Panc1 (cell line): Measurements from ENCODE around the gene SGPL1. TPM values are rescaled to one million over a fixed set of nuclear protein-coding genes. Genes with fewer than 3 reads are reported as not detected.

Source experiments
- ATAC-seq: fragments of 200-7000 bp; cut with Tn5 transposase; 2 replicates; pipeline ENCODE4 v1.9.1; 2020; ENCODE audit warnings: mild to moderate bottlenecking, moderate library complexity
- BruUV-seq: library from RNA; stranded (reverse); fragments of 400-500 nt; replicated peaks from 2 replicates; lab custom pipeline; 2021; lab: Mats Ljungman, UMichigan
- CTCF ChIA-PET: fragments of 300-600 bp; sonication (Branson Sonifier 250); formaldehyde crosslinking; loops from one replicate; lab custom pipeline; 2022; ENCODE audit warnings: antibody characterized with exemption; lab: Charles Lee
- POLR2A ChIA-PET: fragments of 300-600 bp; sonication (Branson Sonifier 250); formaldehyde crosslinking; loops from one replicate; lab custom pipeline; 2022; ENCODE audit warnings: antibody characterized with exemption; lab: Charles Lee
- DNase-seq: peaks from one replicate; pipeline ENCODE4 v3.0.0-alpha.2; 2010; ENCODE audit warnings: low read depth, low spot score
- H3K27ac ChIP-seq: 2 replicates; pipeline ENCODE4 v1.5.1; 2011; ENCODE audit warnings: mild to moderate bottlenecking, low read length, inconsistent platforms
- H3K27me3 ChIP-seq: fragments of 200-500 bp; sonication (Bioruptor generic); 2 replicates; pipeline ENCODE4 v1.6.0; 2014; ENCODE audit warnings: low read length, inconsistent platforms; ENCODE audit not compliant: control insufficient read depth, insufficient read depth
- H3K36me3 ChIP-seq: fragments of 200-500 bp; sonication (Bioruptor generic); 2 replicates; pipeline ENCODE4 v1.5.1; 2014; ENCODE audit warnings: inconsistent platforms, mild to moderate bottlenecking, low read length, moderate library complexity; ENCODE audit not compliant: control insufficient read depth, insufficient read depth
- H3K4me1 ChIP-seq: 2 replicates; pipeline ENCODE4 v1.5.1; 2011; ENCODE audit warnings: inconsistent platforms, mild to moderate bottlenecking, low read length, moderate library complexity; ENCODE audit not compliant: control insufficient read depth, insufficient read depth
- H3K4me3 ChIP-seq, 2 experiments: 2 replicates each; pipeline ENCODE4 v1.5.1; 2011 to 2012; ENCODE audit warnings: low read depth in 2 of 2, low read length in 2 of 2, mild to moderate bottlenecking in 2 of 2, inconsistent platforms in 1 of 2, moderate library complexity in 1 of 2
- H3K9me3 ChIP-seq: fragments of 200-500 bp; sonication (Bioruptor generic); 2 replicates; pipeline ENCODE4 v1.5.1; 2014; ENCODE audit warnings: low read depth, mild to moderate bottlenecking, inconsistent platforms, low read length, moderate library complexity; ENCODE audit not compliant: control insufficient read depth, insufficient read depth
- POLR2AphosphoS5 ChIP-seq: IDR thresholded peaks from 2 replicates; pipeline ENCODE4 v1.6.1; 2012; ENCODE audit warnings: mild to moderate bottlenecking, low read depth, low read length, moderate library complexity
- SIN3A ChIP-seq: IDR thresholded peaks from 2 replicates; pipeline ENCODE4 v1.6.1; 2012; ENCODE audit warnings: low read depth, mild to moderate bottlenecking, low read length, moderate library complexity, borderline replicate concordance; ENCODE audit not compliant: insufficient read depth
- TCF7L2 ChIP-seq: IDR thresholded peaks from 2 replicates; pipeline ENCODE4 v1.6.1; 2011; ENCODE audit warnings: mild to moderate bottlenecking, low read depth, low read length, inconsistent platforms
- in situ Hi-C: cut with HindIII; loops from 2 replicates; pipeline ENCODE4 v1.10.0; 2016; ENCODE audit warnings: low sequenced_read_pairs, low pct_unique_long_range_greater_than_20kb
- intact Hi-C: fragments of 100-400 bp; cut with micrococcal nuclease; formaldehyde crosslinking; loops from one replicate; pipeline ENCODE4 v1.10.0; 2022; ENCODE audit not compliant: unreplicated experiment
- total RNA-seq: library from RNA; stranded (reverse); gene quantifications from one replicate; pipeline ENCODE4 v1.2.1, GENCODE V29; 2021; ENCODE audit not compliant: unreplicated experiment
- TF ChIP-seq, protein P1 (sequence below), 2 experiments: IDR thresholded peaks; 2 replicates each; pipeline ENCODE4 v1.6.1; 2011 to 2012; ENCODE audit warnings: low read depth in 2 of 2, control low read depth in 1 of 2, low read length in 1 of 2, mild to moderate bottlenecking in 1 of 2, moderate library complexity in 1 of 2; ENCODE audit not compliant: insufficient read depth in 1 of 2
- TF ChIP-seq, protein P2 (sequence below): fragments of 450-650 bp; IDR thresholded peaks from 2 replicates; pipeline ENCODE4 v1.5.1; 2017; ENCODE audit warnings: mild to moderate bottlenecking

The SGPL1 gene
- total RNA-seq, 1 experiment from 2014 or later: 103 TPM

DNA sequence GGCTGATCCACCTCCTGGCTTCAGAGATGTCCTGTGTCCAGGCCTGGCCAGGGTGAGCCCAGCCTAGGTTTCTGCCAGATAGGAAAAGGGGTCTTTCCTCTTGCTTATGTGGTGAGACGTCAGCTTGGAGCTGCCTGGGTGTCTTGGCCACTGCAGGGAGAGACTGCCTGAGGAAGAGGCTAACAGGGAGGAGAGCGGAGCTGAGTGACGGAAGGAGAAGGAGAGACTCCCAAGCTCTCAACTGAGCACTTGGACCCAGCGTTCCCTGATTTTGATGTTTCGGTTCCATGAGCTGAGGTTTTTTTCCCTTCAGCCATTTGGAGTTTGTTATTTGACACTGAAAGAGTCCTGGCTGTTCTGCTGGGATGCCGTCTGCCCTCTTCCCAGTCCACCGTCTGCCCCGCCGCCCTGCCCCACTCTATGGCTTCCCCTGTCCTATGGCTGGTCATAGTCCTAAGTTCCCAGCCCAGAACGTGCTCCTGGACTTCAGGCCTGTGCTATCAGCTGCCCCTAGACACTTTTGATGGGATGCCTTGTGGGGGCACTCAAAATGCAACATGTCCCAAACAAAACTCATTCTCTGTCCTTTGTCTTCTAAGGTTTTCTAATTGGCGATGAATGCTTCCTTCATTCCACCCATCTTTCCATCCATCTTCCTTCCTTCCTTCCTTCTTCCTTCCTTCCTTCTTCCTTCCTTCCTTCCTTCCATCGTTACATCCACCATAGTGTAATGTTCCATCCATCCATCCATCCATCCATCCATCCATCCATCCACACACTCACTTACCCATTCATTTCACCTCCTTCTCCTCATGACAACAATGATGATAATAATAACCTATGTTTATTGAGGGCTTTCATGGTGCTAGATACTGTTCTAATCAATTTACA, 92.9 kb downstream of the SGPL1 start:
- TF ChIP-seq POLR2AphosphoS5: no peak
- no peak for TF ChIP-seq SIN3A
- TF ChIP-seq, protein P1, sequence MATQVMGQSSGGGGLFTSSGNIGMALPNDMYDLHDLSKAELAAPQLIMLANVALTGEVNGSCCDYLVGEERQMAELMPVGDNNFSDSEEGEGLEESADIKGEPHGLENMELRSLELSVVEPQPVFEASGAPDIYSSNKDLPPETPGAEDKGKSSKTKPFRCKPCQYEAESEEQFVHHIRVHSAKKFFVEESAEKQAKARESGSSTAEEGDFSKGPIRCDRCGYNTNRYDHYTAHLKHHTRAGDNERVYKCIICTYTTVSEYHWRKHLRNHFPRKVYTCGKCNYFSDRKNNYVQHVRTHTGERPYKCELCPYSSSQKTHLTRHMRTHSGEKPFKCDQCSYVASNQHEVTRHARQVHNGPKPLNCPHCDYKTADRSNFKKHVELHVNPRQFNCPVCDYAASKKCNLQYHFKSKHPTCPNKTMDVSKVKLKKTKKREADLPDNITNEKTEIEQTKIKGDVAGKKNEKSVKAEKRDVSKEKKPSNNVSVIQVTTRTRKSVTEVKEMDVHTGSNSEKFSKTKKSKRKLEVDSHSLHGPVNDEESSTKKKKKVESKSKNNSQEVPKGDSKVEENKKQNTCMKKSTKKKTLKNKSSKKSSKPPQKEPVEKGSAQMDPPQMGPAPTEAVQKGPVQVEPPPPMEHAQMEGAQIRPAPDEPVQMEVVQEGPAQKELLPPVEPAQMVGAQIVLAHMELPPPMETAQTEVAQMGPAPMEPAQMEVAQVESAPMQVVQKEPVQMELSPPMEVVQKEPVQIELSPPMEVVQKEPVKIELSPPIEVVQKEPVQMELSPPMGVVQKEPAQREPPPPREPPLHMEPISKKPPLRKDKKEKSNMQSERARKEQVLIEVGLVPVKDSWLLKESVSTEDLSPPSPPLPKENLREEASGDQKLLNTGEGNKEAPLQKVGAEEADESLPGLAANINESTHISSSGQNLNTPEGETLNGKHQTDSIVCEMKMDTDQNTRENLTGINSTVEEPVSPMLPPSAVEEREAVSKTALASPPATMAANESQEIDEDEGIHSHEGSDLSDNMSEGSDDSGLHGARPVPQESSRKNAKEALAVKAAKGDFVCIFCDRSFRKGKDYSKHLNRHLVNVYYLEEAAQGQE (IDR thresholded peaks at IDR 0.05; ENCODE audit: insufficient read depth in 1 of 2, low read depth in 2 of 2, low read length in 1 of 2): no peak
- TF ChIP-seq, protein P2, sequence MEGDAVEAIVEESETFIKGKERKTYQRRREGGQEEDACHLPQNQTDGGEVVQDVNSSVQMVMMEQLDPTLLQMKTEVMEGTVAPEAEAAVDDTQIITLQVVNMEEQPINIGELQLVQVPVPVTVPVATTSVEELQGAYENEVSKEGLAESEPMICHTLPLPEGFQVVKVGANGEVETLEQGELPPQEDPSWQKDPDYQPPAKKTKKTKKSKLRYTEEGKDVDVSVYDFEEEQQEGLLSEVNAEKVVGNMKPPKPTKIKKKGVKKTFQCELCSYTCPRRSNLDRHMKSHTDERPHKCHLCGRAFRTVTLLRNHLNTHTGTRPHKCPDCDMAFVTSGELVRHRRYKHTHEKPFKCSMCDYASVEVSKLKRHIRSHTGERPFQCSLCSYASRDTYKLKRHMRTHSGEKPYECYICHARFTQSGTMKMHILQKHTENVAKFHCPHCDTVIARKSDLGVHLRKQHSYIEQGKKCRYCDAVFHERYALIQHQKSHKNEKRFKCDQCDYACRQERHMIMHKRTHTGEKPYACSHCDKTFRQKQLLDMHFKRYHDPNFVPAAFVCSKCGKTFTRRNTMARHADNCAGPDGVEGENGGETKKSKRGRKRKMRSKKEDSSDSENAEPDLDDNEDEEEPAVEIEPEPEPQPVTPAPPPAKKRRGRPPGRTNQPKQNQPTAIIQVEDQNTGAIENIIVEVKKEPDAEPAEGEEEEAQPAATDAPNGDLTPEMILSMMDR: no peak
- TF ChIP-seq TCF7L2: no peak
- no TSS peak for BruUV-seq
- Histone ChIP-seq H3K27ac (no peak overlapping the region), H3K9me3 (no peaks in the 10 kb centered on the region), H3K4me1 (no peaks in the 10 kb centered on the region), H3K27me3 (no peaks in the 10 kb centered on the region), H3K4me3 (no peak overlapping the region), H3K36me3 (no peaks in the 10 kb centered on the region)
- ChIA-PET POLR2A (no interaction called here), CTCF (interaction anchor here (0.7 kb wide), 1 partner anchor 16 kb away, joined by 3 read pairs; no protein-coding TSS in a partner anchor)
- ATAC-seq (no peak), DNase-seq (no peak)
- intact Hi-C loops (no loop called here), in situ Hi-C loops (no loop called here)

GRCh38 chr10:70909326-70909935, 93.7 kb downstream of the SGPL1 start:
- in situ Hi-C loops: no loop called here
- peaks cover 2% of the 10 kb centered on the region; the same call in 1 of the 2 replicates for H3K27me3 ChIP-seq

More at GRCh38 chr10:70909326-70909935, 93.7 kb downstream of the SGPL1 start:
- Histone ChIP-seq H3K9me3 (no peaks in the 10 kb centered on the region), H3K4me1 (no peaks in the 10 kb centered on the region), H3K36me3 (no peaks in the 10 kb centered on the region), H3K4me3 (no peak overlapping the region), H3K27ac (no peak overlapping the region)
- DNase-seq (no peak), ATAC-seq (no peak)
- POLR2A ChIA-PET: no interaction called here
- intact Hi-C loops: no loop called here
- CTCF ChIA-PET: interaction anchor here (0.7 kb wide), 1 partner anchor 16 kb away, joined by 3 read pairs; no protein-coding TSS in a partner anchor
- TF ChIP-seq POLR2AphosphoS5: no peak
- TF ChIP-seq TCF7L2: no peak
- TF ChIP-seq, protein P1 (IDR thresholded peaks at IDR 0.05; ENCODE audit: insufficient read depth in 1 of 2, low read depth in 2 of 2, low read length in 1 of 2): no peak
- TF ChIP-seq, protein P2: no peak
- no peak for TF ChIP-seq SIN3A
- no TSS peak for BruUV-seq
